Measurements from ENCODE around the gene HSPA1L.

- TF ChIP-seq CTCF (IDR thresholded peaks at IDR 0.05; ENCODE audit: low read depth, low read length, missing input control) (no peak), REST (IDR thresholded peaks at IDR 0.05) (no peak), RAD21 (IDR thresholded peaks at IDR 0.05) (no peak), TAF1 (conservative IDR thresholded peaks at IDR 0.05) (no peak), MAX (IDR thresholded peaks at IDR 0.05) (no peak), JUND (IDR thresholded peaks at IDR 0.05) (no peak), ATF3 (IDR thresholded peaks at IDR 0.05) (no peak), ZBTB33 (IDR thresholded peaks at IDR 0.05) (no peak), RXRA (IDR thresholded peaks at IDR 0.05) (no peak), SP1 (IDR thresholded peaks at IDR 0.05) (no peak), GABPA (IDR thresholded peaks at IDR 0.05 in 1 of 2, conservative IDR thresholded peaks at IDR 0.05 in 1 of 2) (no peak), HNF4G (IDR thresholded peaks at IDR 0.05) (no peak), YY1 (IDR thresholded peaks at IDR 0.05) (no peak)
Measured at GRCh38 chr6:31764198-31764597, 50.9 kb downstream of the HSPA1L start.
